Fibroblast of lung (primary cell): ENCODE data around the gene CLCA4.

Experiments used
- EZH2 ChIP-seq: IDR thresholded peaks from 2 replicates; pipeline ENCODE4 v1.5.1; 2012; ENCODE audit warnings: low read length, control low read depth, mild to moderate bottlenecking; ENCODE audit errors: missing control alignments
- TF ChIP-seq, protein P1 (sequence below), 2 donors: IDR thresholded peaks in 1 of 2; conservative IDR thresholded peaks in 1 of 2; 1 replicate in 1 of 2; 2 replicates in 1 of 2; pipeline ENCODE4 v1.5.1; 2011 to 2012; ENCODE audit warnings: low read length in 2 of 2, control low read depth in 1 of 2, inconsistent platforms in 1 of 2, low read depth in 1 of 2, mild to moderate bottlenecking in 1 of 2

GRCh38 chr1:86500714-86501113 is 46.2 kb upstream of the CLCA4 start:
- TF ChIP-seq, protein P1, sequence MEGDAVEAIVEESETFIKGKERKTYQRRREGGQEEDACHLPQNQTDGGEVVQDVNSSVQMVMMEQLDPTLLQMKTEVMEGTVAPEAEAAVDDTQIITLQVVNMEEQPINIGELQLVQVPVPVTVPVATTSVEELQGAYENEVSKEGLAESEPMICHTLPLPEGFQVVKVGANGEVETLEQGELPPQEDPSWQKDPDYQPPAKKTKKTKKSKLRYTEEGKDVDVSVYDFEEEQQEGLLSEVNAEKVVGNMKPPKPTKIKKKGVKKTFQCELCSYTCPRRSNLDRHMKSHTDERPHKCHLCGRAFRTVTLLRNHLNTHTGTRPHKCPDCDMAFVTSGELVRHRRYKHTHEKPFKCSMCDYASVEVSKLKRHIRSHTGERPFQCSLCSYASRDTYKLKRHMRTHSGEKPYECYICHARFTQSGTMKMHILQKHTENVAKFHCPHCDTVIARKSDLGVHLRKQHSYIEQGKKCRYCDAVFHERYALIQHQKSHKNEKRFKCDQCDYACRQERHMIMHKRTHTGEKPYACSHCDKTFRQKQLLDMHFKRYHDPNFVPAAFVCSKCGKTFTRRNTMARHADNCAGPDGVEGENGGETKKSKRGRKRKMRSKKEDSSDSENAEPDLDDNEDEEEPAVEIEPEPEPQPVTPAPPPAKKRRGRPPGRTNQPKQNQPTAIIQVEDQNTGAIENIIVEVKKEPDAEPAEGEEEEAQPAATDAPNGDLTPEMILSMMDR (conservative IDR thresholded peaks at IDR 0.05 in 1 of 2, IDR thresholded peaks at IDR 0.05 in 1 of 2; ENCODE audit: low read depth in 1 of 2, low read length in 2 of 2) = no peak
- no peak for TF ChIP-seq EZH2
